Bronchus fibroblast of lung (primary cell): Measurements from ENCODE around the gene MOGAT2. TPM values are rescaled to one million over a fixed set of nuclear protein-coding genes. Genes with fewer than 3 reads are reported as not detected.

ENCODE experiments used
- total RNA-seq: library from RNA; depleted of rRNA; stranded (reverse); fragments of >200 nt; gene quantifications from 2 replicates; pipeline ENCODE4 v1.2.3, GENCODE V29; 2015

MOGAT2 gene
- not detected in 2 replicates for total RNA-seq

GRCh38 chr11:75717608-75718418 lies at the start of gene MOGAT2:
MOGAT2 (plus strand) TSS chr11:75717838; CDS start chr11:75717889, 51 bp downstream.

GRCh38 chr11:75668451-75669297 lies 49.0 kb upstream of the MOGAT2 start, which contains the start of gene MAP6:
MAP6 (minus strand) TSS chr11:75669038; CDS start chr11:75668369, 669 bp downstream.

GRCh38 chr11:75768112-75768908 lies 50.7 kb downstream of the MOGAT2 start, which contains the start of gene DGAT2:
DGAT2 (plus strand) TSS chr11:75768778; CDS start chr11:75768992, 214 bp downstream.

Other genes with a start within 250 kb of the MOGAT2 start
- gene GDPD5, start 191.9 kb upstream of the MOGAT2 start, total RNA-seq: 1.5 and 2.0 TPM in 2 replicates
- gene SERPINH1, start 155.6 kb upstream of the MOGAT2 start, total RNA-seq: 1,106 and 1,122 TPM in 2 replicates
- gene MAP6, start 48.8 kb upstream of the MOGAT2 start, total RNA-seq: 0.34 and 0.59 TPM in 2 replicates
- 0.67 and 1.0 TPM in 2 replicates for gene DGAT2, start 50.9 kb downstream of the MOGAT2 start, total RNA-seq
- 7.4 and 8.6 TPM in 2 replicates for gene UVRAG, start 97.4 kb downstream of the MOGAT2 start, total RNA-seq